ENCODE results near the gene ACACB. TPM values are rescaled to one million over a fixed set of nuclear protein-coding genes. Genes with fewer than 3 reads are reported as not detected.

ACACB gene
- total and polyA plus RNA-seq, 2 donors = 2.0 to 9.5 TPM

GRCh38 chr12:109130297-109131153, 14.1 kb downstream of the ACACB start:
- Histone ChIP-seq H3K4me3 (ENCODE audit: low read length in 2 of 2) (no peak overlapping the region), H3K4me1 (ENCODE audit: control insufficient read depth in 2 of 2, insufficient read depth in 2 of 2, low read length in 2 of 2) (no peaks in the 10 kb centered on the region), H3K36me3 (ENCODE audit: control insufficient read depth in 2 of 2, insufficient read depth in 2 of 2, low read length in 1 of 2) (no peaks in the 10 kb centered on the region), H3K9me3 (ENCODE audit: control insufficient read depth in 2 of 2, insufficient read depth in 1 of 2, low read length in 1 of 2) (no peaks in the 10 kb centered on the region), H3K27ac (ENCODE audit: low read depth in 1 of 2, low read length in 1 of 2) (no peak overlapping the region), H3K27me3 (ENCODE audit: control insufficient read depth in 2 of 2, insufficient read depth in 1 of 2, low read length in 1 of 2) (peaks cover 0 to 2% of the 10 kb centered on the region in 2 donors)
- WGBS = 91% methylated on average over 15 of the region's 15 CpGs
- DNase-seq (ENCODE audit: low read depth in 6 of 9, low spot score in 9 of 9) = no peak

DNA sequence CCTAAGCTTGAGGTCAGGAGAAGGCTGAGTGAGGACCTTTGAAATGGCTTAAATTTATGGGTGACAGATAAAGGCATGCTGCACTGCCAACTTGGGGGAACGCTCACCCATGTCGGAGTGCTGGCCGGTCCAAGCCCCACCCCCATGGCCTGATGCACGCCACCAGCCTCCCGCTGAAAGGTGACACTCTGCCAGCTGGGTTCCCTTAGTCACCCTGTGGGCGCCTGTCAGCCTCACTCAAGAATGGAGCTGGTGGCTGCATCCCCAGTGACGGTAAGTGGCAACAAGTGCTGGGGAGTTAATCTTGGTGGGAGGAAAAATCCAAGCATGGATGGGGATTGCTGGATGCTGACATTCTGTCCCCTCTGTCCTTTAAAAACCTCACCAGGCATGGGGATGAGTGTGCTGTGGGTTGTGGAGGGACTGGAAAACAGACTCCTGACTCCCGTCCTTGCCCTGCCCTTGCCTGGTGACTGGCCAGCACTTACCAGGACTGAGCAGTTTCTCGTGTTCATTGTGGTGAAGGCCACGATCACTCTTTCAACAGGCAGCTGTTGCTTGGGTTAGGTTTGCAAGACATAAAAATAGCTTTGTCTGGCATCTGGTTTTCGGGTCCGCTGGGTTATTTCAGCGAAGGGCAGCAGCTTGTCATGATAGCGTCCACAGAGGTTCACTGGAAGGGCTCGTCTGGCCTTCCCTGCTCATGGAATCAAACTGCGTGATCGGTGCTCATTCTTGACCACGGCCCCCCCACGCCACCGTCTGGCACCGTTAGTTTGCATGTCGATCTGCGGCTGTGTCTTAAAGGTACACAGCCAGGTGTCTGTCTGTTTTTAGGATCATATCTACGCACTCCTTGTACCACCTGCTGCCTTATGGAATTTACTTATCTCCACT, 15.0 kb downstream of the ACACB start:
- no peak for DNase-seq (ENCODE audit: low read depth in 6 of 9, low spot score in 9 of 9)

GRCh38 chr12:109134186-109134917, 18.0 kb downstream of the ACACB start:
- no peak for DNase-seq (ENCODE audit: low read depth in 6 of 9, low spot score in 9 of 9)
- Histone ChIP-seq H3K4me1 (ENCODE audit: control insufficient read depth in 2 of 2, insufficient read depth in 2 of 2, low read length in 2 of 2) (no peaks in the 10 kb centered on the region), H3K27me3 (ENCODE audit: control insufficient read depth in 2 of 2, insufficient read depth in 1 of 2, low read length in 1 of 2) (peaks cover 0 to 2% of the 10 kb centered on the region in 2 donors), H3K27ac (ENCODE audit: low read depth in 1 of 2, low read length in 1 of 2) (no peak overlapping the region), H3K36me3 (ENCODE audit: control insufficient read depth in 2 of 2, insufficient read depth in 2 of 2, low read length in 1 of 2) (no peaks in the 10 kb centered on the region), H3K9me3 (ENCODE audit: control insufficient read depth in 2 of 2, insufficient read depth in 1 of 2, low read length in 1 of 2) (no peaks in the 10 kb centered on the region), H3K4me3 (ENCODE audit: low read length in 2 of 2) (no peak overlapping the region)
- WGBS = 88% methylated on average over 6 of the region's 6 CpGs

More for the DNA sequence above, 15.0 kb downstream of the ACACB start:
- peaks cover 0 to 2% of the 10 kb centered on the region in 2 donors for H3K27me3 ChIP-seq (ENCODE audit: control insufficient read depth in 2 of 2, insufficient read depth in 1 of 2, low read length in 1 of 2)
- no peaks in the 10 kb centered on the region for H3K4me1 ChIP-seq (ENCODE audit: control insufficient read depth in 2 of 2, insufficient read depth in 2 of 2, low read length in 2 of 2)
- 78% methylated on average over 24 of the region's 24 CpGs for WGBS
- H3K36me3 ChIP-seq (ENCODE audit: control insufficient read depth in 2 of 2, insufficient read depth in 2 of 2, low read length in 1 of 2) = no peaks in the 10 kb centered on the region
- no peaks in the 10 kb centered on the region for H3K9me3 ChIP-seq (ENCODE audit: control insufficient read depth in 2 of 2, insufficient read depth in 1 of 2, low read length in 1 of 2)
- H3K27ac ChIP-seq (ENCODE audit: low read depth in 1 of 2, low read length in 1 of 2) = no peak overlapping the region
- H3K4me3 ChIP-seq (ENCODE audit: low read length in 2 of 2) = no peak overlapping the region

GRCh38 chr12:109137055-109137454, 20.7 kb downstream of the ACACB start:
- Histone ChIP-seq H3K4me3 (ENCODE audit: low read length in 2 of 2) (no peak overlapping the region), H3K4me1 (ENCODE audit: control insufficient read depth in 2 of 2, insufficient read depth in 2 of 2, low read length in 2 of 2) (no peaks in the 10 kb centered on the region), H3K27me3 (ENCODE audit: control insufficient read depth in 2 of 2, insufficient read depth in 1 of 2, low read length in 1 of 2) (no peaks in the 10 kb centered on the region), H3K36me3 (ENCODE audit: control insufficient read depth in 2 of 2, insufficient read depth in 2 of 2, low read length in 1 of 2) (no peaks in the 10 kb centered on the region), H3K9me3 (ENCODE audit: control insufficient read depth in 2 of 2, insufficient read depth in 1 of 2, low read length in 1 of 2) (no peaks in the 10 kb centered on the region), H3K27ac (ENCODE audit: low read depth in 1 of 2, low read length in 1 of 2) (no peak overlapping the region)
- WGBS = 97% methylated on average over 2 of the region's 2 CpGs
- no peak for DNase-seq (ENCODE audit: low read depth in 6 of 9, low spot score in 9 of 9)

DNA sequence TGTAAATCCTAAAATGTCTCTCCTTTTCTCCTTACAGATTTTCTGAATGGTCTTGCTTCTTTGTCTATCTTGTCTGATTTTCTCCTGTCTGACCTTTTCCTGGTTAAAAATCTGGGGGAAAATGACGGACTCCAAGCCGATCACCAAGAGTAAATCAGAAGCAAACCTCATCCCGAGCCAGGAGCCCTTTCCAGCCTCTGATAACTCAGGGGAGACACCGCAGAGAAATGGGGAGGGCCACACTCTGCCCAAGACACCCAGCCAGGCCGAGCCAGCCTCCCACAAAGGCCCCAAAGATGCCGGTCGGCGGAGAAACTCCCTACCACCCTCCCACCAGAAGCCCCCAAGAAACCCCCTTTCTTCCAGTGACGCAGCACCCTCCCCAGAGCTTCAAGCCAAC, 23.0 kb downstream of the ACACB start:
- 97% methylated on average over 9 of the region's 9 CpGs for WGBS
- no peaks in the 10 kb centered on the region for H3K4me1 ChIP-seq (ENCODE audit: control insufficient read depth in 2 of 2, insufficient read depth in 2 of 2, low read length in 2 of 2)
- H3K4me3 ChIP-seq (ENCODE audit: low read length in 2 of 2) = no peak overlapping the region
- no peak overlapping the region for H3K27ac ChIP-seq (ENCODE audit: low read depth in 1 of 2, low read length in 1 of 2)
- no peaks in the 10 kb centered on the region for H3K36me3 ChIP-seq (ENCODE audit: control insufficient read depth in 2 of 2, insufficient read depth in 2 of 2, low read length in 1 of 2)
- H3K27me3 ChIP-seq (ENCODE audit: control insufficient read depth in 2 of 2, insufficient read depth in 1 of 2, low read length in 1 of 2) = no peaks in the 10 kb centered on the region
- DNase-seq (ENCODE audit: low read depth in 6 of 9, low spot score in 9 of 9) = no peak
- H3K9me3 ChIP-seq (ENCODE audit: control insufficient read depth in 2 of 2, insufficient read depth in 1 of 2, low read length in 1 of 2) = no peaks in the 10 kb centered on the region

- DNase-seq (ENCODE audit: low read depth in 6 of 9, low spot score in 9 of 9) = no peak
- no peaks in the 10 kb centered on the region for H3K36me3 ChIP-seq (ENCODE audit: control insufficient read depth in 2 of 2, insufficient read depth in 2 of 2, low read length in 1 of 2)
- no peaks in the 10 kb centered on the region for H3K9me3 ChIP-seq (ENCODE audit: control insufficient read depth in 2 of 2, insufficient read depth in 1 of 2, low read length in 1 of 2)
- H3K4me1 ChIP-seq (ENCODE audit: control insufficient read depth in 2 of 2, insufficient read depth in 2 of 2, low read length in 2 of 2) = no peaks in the 10 kb centered on the region
- 90% methylated on average over 7 of the region's 7 CpGs for WGBS
- no peak overlapping the region for H3K4me3 ChIP-seq (ENCODE audit: low read length in 2 of 2)
- H3K27me3 ChIP-seq (ENCODE audit: control insufficient read depth in 2 of 2, insufficient read depth in 1 of 2, low read length in 1 of 2) = no peaks in the 10 kb centered on the region
- H3K27ac ChIP-seq (ENCODE audit: low read depth in 1 of 2, low read length in 1 of 2) = no peak overlapping the region
Observed at GRCh38 chr12:109139791-109140190, 23.4 kb downstream of the ACACB start.

DNA sequence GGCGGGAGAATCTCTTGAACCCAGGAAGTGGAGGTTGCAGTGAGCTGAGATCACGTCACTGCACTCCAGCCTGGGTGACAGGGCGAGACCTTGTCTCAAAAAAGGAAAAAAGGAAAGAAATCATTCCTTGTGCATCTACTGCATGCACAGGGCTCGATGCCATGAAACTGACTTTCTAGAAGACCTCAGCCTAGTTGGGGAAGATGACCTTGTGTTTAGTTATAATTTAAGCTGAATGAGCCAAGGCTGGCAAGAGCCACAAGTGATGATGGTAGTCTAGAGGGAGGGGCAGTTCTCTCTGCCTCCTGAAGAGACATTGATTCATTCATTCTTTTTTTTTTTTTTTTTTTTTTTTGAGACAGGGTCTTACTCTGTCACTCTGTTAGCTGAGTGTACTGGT, 24.2 kb downstream of the ACACB start:
- DNase-seq (ENCODE audit: low read depth in 6 of 9, low spot score in 9 of 9) = no peak
- 98% methylated on average over 4 of the region's 4 CpGs for WGBS
- Histone ChIP-seq H3K27ac (ENCODE audit: low read depth in 1 of 2, low read length in 1 of 2) (no peak overlapping the region), H3K4me1 (ENCODE audit: control insufficient read depth in 2 of 2, insufficient read depth in 2 of 2, low read length in 2 of 2) (no peaks in the 10 kb centered on the region), H3K9me3 (ENCODE audit: control insufficient read depth in 2 of 2, insufficient read depth in 1 of 2, low read length in 1 of 2) (no peaks in the 10 kb centered on the region), H3K36me3 (ENCODE audit: control insufficient read depth in 2 of 2, insufficient read depth in 2 of 2, low read length in 1 of 2) (no peaks in the 10 kb centered on the region), H3K27me3 (ENCODE audit: control insufficient read depth in 2 of 2, insufficient read depth in 1 of 2, low read length in 1 of 2) (no peaks in the 10 kb centered on the region), H3K4me3 (ENCODE audit: low read length in 2 of 2) (no peak overlapping the region)

DNA sequence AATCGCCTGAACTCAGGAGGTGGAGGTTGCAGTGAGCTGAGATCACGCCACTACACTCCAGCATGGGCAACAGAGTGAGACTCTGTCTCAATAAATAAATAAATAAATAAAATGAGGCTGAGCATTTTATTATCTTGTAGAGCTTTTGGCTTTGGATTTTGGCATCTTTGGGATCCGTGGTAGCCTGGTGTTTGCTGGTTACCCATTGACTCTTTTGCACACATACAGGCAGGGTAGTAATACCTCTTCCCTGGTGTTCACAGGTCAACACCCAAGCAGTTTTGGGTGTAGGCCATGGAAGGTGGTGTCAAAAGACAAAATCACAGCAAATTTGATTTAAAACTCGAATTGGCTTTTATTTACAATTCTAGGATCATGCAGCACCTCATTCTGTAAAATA, 27.8 kb downstream of the ACACB start:
- H3K36me3 ChIP-seq (ENCODE audit: control insufficient read depth in 2 of 2, insufficient read depth in 2 of 2, low read length in 1 of 2) = no peaks in the 10 kb centered on the region
- WGBS = 63% methylated on average over 4 of the region's 4 CpGs
- H3K9me3 ChIP-seq (ENCODE audit: control insufficient read depth in 2 of 2, insufficient read depth in 1 of 2, low read length in 1 of 2) = no peaks in the 10 kb centered on the region
- H3K4me3 ChIP-seq (ENCODE audit: low read length in 2 of 2) = no peak overlapping the region
- H3K27ac ChIP-seq (ENCODE audit: low read depth in 1 of 2, low read length in 1 of 2) = no peak overlapping the region
- no peak for DNase-seq (ENCODE audit: low read depth in 6 of 9, low spot score in 9 of 9)
- H3K27me3 ChIP-seq (ENCODE audit: control insufficient read depth in 2 of 2, insufficient read depth in 1 of 2, low read length in 1 of 2) = no peaks in the 10 kb centered on the region
- no peaks in the 10 kb centered on the region for H3K4me1 ChIP-seq (ENCODE audit: control insufficient read depth in 2 of 2, insufficient read depth in 2 of 2, low read length in 2 of 2)
